PC-9 (cell line): Measurements from ENCODE around the gene KRTAP6-2. TPM values are rescaled to one million over a fixed set of nuclear protein-coding genes. Genes with fewer than 3 reads are reported as not detected.

Experiments
- BruUV-seq: library from RNA; stranded (reverse); fragments of 400-500 nt; replicated peaks from 2 replicates; lab custom pipeline; 2021; lab: Mats Ljungman, UMichigan
- CTCF ChIA-PET: fragments of 300-600 bp; sonication (Branson Sonifier 250); formaldehyde crosslinking; loops from one replicate; lab custom pipeline; 2022; ENCODE audit warnings: antibody characterized with exemption; lab: Charles Lee
- POLR2A ChIA-PET: fragments of 300-600 bp; sonication (Branson Sonifier 250); formaldehyde crosslinking; loops from one replicate; lab custom pipeline; 2022; ENCODE audit warnings: antibody characterized with exemption; ENCODE audit not compliant: unreplicated experiment; lab: Charles Lee
- DNase-seq, 2 experiments: peaks; one replicate each; pipeline versions ENCODE4 v3.0.0 to v3.0.0-alpha.2; 2015 to 2022; ENCODE audit warnings: mixed read lengths in 1 of 2
- H2AFZ ChIP-seq: fragments of 200-600 bp; sonication (generic); 2 replicates; pipeline ENCODE4 v1.8.1; 2017; ENCODE audit warnings: antibody characterized with exemption
- H3F3A ChIP-seq: fragments of 200-600 bp; sonication (generic); 2 replicates; pipeline ENCODE4 v1.8.1; 2017; ENCODE audit warnings: antibody characterized with exemption, mild to moderate bottlenecking, low read depth; ENCODE audit not compliant: insufficient read depth
- H3K27ac ChIP-seq: fragments of 200-600 bp; sonication (generic); 2 replicates; pipeline ENCODE4 v1.6.1; 2016; ENCODE audit warnings: mixed run types
- H3K27me3 ChIP-seq: fragments of 200-600 bp; sonication (generic); 2 replicates; pipeline ENCODE4 v1.6.1; 2016; ENCODE audit warnings: low read depth, mixed run types; ENCODE audit not compliant: insufficient read depth
- H3K36me3 ChIP-seq: fragments of 200-600 bp; sonication (generic); 2 replicates; pipeline ENCODE4 v1.6.1; 2016; ENCODE audit warnings: low read depth, mixed run types
- H3K4me1 ChIP-seq: fragments of 200-600 bp; sonication (generic); replicated peaks from 2 replicates; pipeline ENCODE4 v1.6.1; 2016; ENCODE audit warnings: mixed run types; ENCODE audit not compliant: insufficient read depth
- H3K4me2 ChIP-seq: fragments of 200-600 bp; sonication (generic); 2 replicates; pipeline ENCODE4 v1.6.1; 2017; ENCODE audit warnings: mixed run types
- H3K4me3 ChIP-seq: fragments of 200-600 bp; sonication (generic); 2 replicates; pipeline ENCODE4 v1.6.1; 2016; ENCODE audit warnings: mixed run types
- H3K79me2 ChIP-seq: fragments of 200-600 bp; sonication (generic); 2 replicates; pipeline ENCODE4 v1.6.1; 2017; ENCODE audit warnings: low read depth, mixed run types
- H3K9me2 ChIP-seq: fragments of 200-600 bp; sonication (generic); 2 replicates; pipeline ENCODE4 v1.8.1; 2017; ENCODE audit warnings: mild to moderate bottlenecking; ENCODE audit not compliant: insufficient read depth
- H3K9me3 ChIP-seq: fragments of 200-600 bp; sonication (generic); 2 replicates; pipeline ENCODE4 v1.8.1; 2016; ENCODE audit warnings: low read depth; ENCODE audit not compliant: insufficient read depth
- H4K20me1 ChIP-seq: fragments of 200-600 bp; sonication (generic); 2 replicates; pipeline ENCODE4 v1.8.1; 2017; ENCODE audit not compliant: insufficient read depth
- EZH2 ChIP-seq: fragments of 200-600 bp; sonication (generic); IDR thresholded peaks from 2 replicates; pipeline ENCODE4 v1.8.0; 2017; ENCODE audit warnings: antibody characterized with exemption, low read depth
- intact Hi-C: fragments of 100-400 bp; cut with micrococcal nuclease; formaldehyde crosslinking; loops from one replicate; pipeline ENCODE4 v1.10.0; 2022; ENCODE audit not compliant: unreplicated experiment
- total RNA-seq: library from RNA; stranded (reverse); gene quantifications from 2 replicates; pipeline ENCODE4 v1.2.3, GENCODE V29; 2021
- TF ChIP-seq, protein P1 (sequence below): fragments of 200-600 bp; sonication (generic); conservative IDR thresholded peaks from 2 replicates; pipeline ENCODE4 v1.6.1; 2017; ENCODE audit warnings: mixed run types, antibody characterized with exemption, mild to moderate bottlenecking, moderate library complexity

Gene KRTAP6-2
- total RNA-seq, 1 experiment from 2014 or later = not detected

DNA sequence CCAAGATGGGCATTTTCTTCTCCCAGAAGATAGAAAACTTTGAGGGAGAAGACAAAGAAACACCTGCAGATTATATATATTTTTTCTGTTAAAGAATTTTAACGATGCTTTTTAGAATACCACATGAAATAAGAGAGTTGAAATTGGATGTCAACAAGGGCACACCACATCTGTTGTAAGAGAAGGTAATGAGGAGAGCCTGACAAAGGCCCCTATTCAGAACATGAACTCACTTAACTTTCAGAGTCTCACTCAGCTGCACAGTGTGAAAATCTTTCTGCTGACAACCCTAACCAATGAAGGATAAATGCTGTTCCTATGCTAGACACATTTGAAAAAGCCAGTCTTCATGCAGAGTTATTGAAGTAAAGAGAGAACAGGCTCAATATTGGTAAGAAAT lies 15.8 kb downstream of the KRTAP6-2 start:
- TF ChIP-seq EZH2 = no peak
- TF ChIP-seq, protein P1, sequence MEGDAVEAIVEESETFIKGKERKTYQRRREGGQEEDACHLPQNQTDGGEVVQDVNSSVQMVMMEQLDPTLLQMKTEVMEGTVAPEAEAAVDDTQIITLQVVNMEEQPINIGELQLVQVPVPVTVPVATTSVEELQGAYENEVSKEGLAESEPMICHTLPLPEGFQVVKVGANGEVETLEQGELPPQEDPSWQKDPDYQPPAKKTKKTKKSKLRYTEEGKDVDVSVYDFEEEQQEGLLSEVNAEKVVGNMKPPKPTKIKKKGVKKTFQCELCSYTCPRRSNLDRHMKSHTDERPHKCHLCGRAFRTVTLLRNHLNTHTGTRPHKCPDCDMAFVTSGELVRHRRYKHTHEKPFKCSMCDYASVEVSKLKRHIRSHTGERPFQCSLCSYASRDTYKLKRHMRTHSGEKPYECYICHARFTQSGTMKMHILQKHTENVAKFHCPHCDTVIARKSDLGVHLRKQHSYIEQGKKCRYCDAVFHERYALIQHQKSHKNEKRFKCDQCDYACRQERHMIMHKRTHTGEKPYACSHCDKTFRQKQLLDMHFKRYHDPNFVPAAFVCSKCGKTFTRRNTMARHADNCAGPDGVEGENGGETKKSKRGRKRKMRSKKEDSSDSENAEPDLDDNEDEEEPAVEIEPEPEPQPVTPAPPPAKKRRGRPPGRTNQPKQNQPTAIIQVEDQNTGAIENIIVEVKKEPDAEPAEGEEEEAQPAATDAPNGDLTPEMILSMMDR = no peak
- POLR2A ChIA-PET = no interaction called here

DNA sequence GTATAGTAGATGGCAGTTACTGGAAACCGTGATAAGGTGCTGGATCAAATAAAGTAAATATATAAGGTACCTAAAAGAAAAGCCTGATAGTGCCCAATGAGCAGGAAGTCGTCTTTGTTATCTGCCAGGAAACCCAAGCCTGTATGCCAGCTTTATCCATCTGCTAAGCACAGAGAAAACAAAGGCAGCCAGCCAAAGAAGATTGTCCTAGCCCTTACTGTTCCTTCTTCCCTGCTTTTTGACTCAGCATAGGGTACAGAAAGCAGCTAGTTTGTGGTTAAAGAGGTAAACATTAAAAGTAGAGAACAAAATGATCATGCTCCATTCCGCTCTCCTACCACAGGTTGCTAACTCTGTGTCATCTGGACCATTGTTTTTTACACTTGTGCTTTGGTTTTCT lies 18.6 kb downstream of the KRTAP6-2 start:
- Histone ChIP-seq H3K27me3 (no peaks in the 10 kb centered on the region), H3K79me2 (no peaks in the 10 kb centered on the region), H3K36me3 (no peaks in the 10 kb centered on the region), H3K4me2 (no peak overlapping the region), H3K9me3 (no peaks in the 10 kb centered on the region), H4K20me1 (no peaks in the 10 kb centered on the region), H3K4me1 (no peaks in the 10 kb centered on the region), H2AFZ (no peak overlapping the region), H3K4me3 (no peak overlapping the region), H3K27ac (no peak overlapping the region), H3K9me2 (no peaks in the 10 kb centered on the region), H3F3A (no peaks in the 10 kb centered on the region)
- POLR2A ChIA-PET = no interaction called here
- CTCF ChIA-PET = no interaction called here
- TF ChIP-seq, protein P1 = no peak
- TF ChIP-seq EZH2 = no peak
- BruUV-seq = no TSS peak
- intact Hi-C loops = no loop called here
- DNase-seq = no peak

More for the DNA sequence above, 15.8 kb downstream of the KRTAP6-2 start:
- H3K4me1 ChIP-seq = no peaks in the 10 kb centered on the region
- H3K27me3 ChIP-seq = no peaks in the 10 kb centered on the region
- H3F3A ChIP-seq = no peaks in the 10 kb centered on the region
- no peak overlapping the region for H3K27ac ChIP-seq
- H4K20me1 ChIP-seq = no peaks in the 10 kb centered on the region
- no TSS peak for BruUV-seq
- no peaks in the 10 kb centered on the region for H3K9me3 ChIP-seq
- H3K36me3 ChIP-seq = no peaks in the 10 kb centered on the region
- H2AFZ ChIP-seq = no peak overlapping the region
- DNase-seq = no peak
- CTCF ChIA-PET = no interaction called here
- no peak overlapping the region for H3K4me3 ChIP-seq
- no peaks in the 10 kb centered on the region for H3K9me2 ChIP-seq
- no peak overlapping the region for H3K4me2 ChIP-seq
- intact Hi-C loops = no loop called here
- no peaks in the 10 kb centered on the region for H3K79me2 ChIP-seq

DNA sequence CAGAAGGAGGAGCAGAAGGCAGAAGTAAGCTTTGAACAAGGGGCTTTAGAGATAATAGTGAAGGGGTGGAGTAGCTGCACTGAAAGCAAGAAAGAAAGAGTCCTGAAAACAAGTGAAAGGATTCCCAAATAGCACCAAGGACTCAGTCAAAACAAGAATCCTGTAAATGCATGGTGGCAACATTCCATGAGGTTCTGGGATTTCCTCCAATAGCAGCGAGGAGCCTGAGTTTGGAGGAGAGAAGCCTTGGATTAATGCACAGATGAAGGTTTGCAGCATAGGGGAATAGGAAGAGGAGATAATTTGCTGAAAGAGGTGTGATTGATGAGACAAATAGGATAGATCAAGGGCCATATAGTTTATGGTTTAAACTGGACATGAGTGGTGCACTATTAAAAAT lies 19.4 kb downstream of the KRTAP6-2 start:
- no peaks in the 10 kb centered on the region for H3K79me2 ChIP-seq
- ChIA-PET CTCF (no interaction called here), POLR2A (no interaction called here)
- intact Hi-C loops = no loop called here
- no peak overlapping the region for H3K4me3 ChIP-seq
- no TSS peak for BruUV-seq
- no peaks in the 10 kb centered on the region for H3F3A ChIP-seq
- H3K9me2 ChIP-seq = no peaks in the 10 kb centered on the region
- no peaks in the 10 kb centered on the region for H3K9me3 ChIP-seq
- H3K27me3 ChIP-seq = no peaks in the 10 kb centered on the region
- H3K4me1 ChIP-seq = no peaks in the 10 kb centered on the region
- H3K36me3 ChIP-seq = no peaks in the 10 kb centered on the region
- H2AFZ ChIP-seq = no peak overlapping the region
- no peak for TF ChIP-seq EZH2
- TF ChIP-seq, protein P1 = no peak
- no peak overlapping the region for H3K4me2 ChIP-seq
- no peak for DNase-seq
- no peak overlapping the region for H3K27ac ChIP-seq
- no peaks in the 10 kb centered on the region for H4K20me1 ChIP-seq
